ENCODE measurements around the gene INSRR.

INSRR gene

GRCh38 chr1:156858959-156859522 lies at the start of gene INSRR:
Gene INSRR (minus strand): TSS chr1:156859117. CDS start chr1:156858621, 496 bp downstream.
- H3K4me3 ChIP-seq (ENCODE audit: low read length), result peak within 1 kb of the TSS; percentile 37
- TF ChIP-seq CTCF (conservative IDR thresholded peaks at IDR 0.05; ENCODE audit: low read depth, low read length), result no peak
- DNase-seq (ENCODE audit: low read depth), result no peak

- H3K4me3 ChIP-seq (ENCODE audit: low read length), result no peak overlapping the region
- no peak for DNase-seq (ENCODE audit: low read depth)
- TF ChIP-seq CTCF (conservative IDR thresholded peaks at IDR 0.05; ENCODE audit: low read depth, low read length), result no peak
These were observed 49.6 kb upstream of the INSRR start for GRCh38 chr1:156908541-156908940.

- H3K4me3 ChIP-seq (ENCODE audit: low read length), result no peak overlapping the region
- no peak for TF ChIP-seq CTCF (conservative IDR thresholded peaks at IDR 0.05; ENCODE audit: low read depth, low read length)
- no peak for DNase-seq (ENCODE audit: low read depth)
These were observed 47.4 kb upstream of the INSRR start for GRCh38 chr1:156906206-156906906.

GRCh38 chr1:156905651-156906050 lies 46.7 kb upstream of the INSRR start:
- no peak overlapping the region for H3K4me3 ChIP-seq (ENCODE audit: low read length)
- no peak for DNase-seq (ENCODE audit: low read depth)
- TF ChIP-seq CTCF (conservative IDR thresholded peaks at IDR 0.05; ENCODE audit: low read depth, low read length), result no peak

- no peak for TF ChIP-seq CTCF (conservative IDR thresholded peaks at IDR 0.05; ENCODE audit: low read depth, low read length)
- no peak overlapping the region for H3K4me3 ChIP-seq (ENCODE audit: low read length)
- DNase-seq (ENCODE audit: low read depth), result no peak
These were observed 46.3 kb upstream of the INSRR start for GRCh38 chr1:156905176-156905575.

- TF ChIP-seq CTCF (conservative IDR thresholded peaks at IDR 0.05; ENCODE audit: low read depth, low read length), result no peak
- DNase-seq (ENCODE audit: low read depth), result no peak
- no peak overlapping the region for H3K4me3 ChIP-seq (ENCODE audit: low read length)
These were observed 45.5 kb upstream of the INSRR start for GRCh38 chr1:156904187-156904959.
